ENCODE data around the gene RAPGEF4. TPM values are rescaled to one million over a fixed set of nuclear protein-coding genes. Genes with fewer than 3 reads are reported as not detected.

Gene RAPGEF4
- total and polyA plus RNA-seq, 7 donors, result 0.23 to 7.6 (median 4.2) TPM

DNA sequence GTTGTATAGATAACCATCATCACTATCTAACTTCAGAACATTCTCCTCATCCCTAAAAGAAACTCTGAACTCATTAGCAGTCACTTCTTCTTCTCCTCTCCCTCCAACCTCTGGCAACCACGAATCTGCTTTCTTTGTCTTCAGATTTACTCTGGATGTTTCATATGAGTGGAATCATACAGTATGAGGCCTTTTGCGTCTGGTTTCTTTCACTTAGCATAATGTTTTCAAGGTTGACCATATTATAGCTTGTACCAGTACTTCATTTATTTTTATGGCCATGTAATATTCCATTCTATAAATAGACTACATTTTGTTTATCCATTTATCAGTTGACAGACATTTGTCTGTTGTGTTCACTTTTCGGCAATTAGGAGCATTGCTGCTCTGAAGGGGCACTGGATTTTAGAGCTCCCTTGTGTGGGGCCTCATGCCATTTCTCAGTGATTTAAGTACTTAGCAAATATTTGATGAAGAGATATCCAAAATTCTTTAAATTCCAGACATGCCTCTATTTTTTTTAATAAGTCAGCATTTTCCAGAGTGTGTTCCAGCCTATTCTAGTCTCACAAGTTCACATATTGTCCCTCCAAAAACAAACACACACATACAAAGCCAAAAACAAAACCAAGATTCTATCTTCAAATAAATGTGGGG is 317.5 kb downstream of the RAPGEF4 start:
- no peak for DNase-seq
- Histone ChIP-seq H3K27me3 (no peaks in the 10 kb centered on the region), H3K36me3 (no peaks in the 10 kb centered on the region), H3K9me3 (no peaks in the 10 kb centered on the region), H3K4me1 (peaks cover 0 to 32% (median 25%) of the 10 kb centered on the region in 4 donors), H3K27ac (peak overlapping the region in 3 of 4 donors; percentile 25 to 60 (median 50)), H3K4me3 (no peak overlapping the region)
- intact Hi-C loops (cut with DNase I), result loop anchor here (10.0 kb wide), 1 partner anchor 498 kb away; the partner anchor contains the start of gene PDK1
- WGBS, 2 donors, result 84 to 89% methylated on average over 3 of the region's 3 CpGs
- TF ChIP-seq POLR2A (IDR thresholded peaks at IDR 0.05), result no peak
- TF ChIP-seq POLR2AphosphoS5 (IDR thresholded peaks at IDR 0.05), result peak in 3 of 4 donors; percentile 46 to 79 (median 70)
- TF ChIP-seq EP300 (IDR thresholded peaks at IDR 0.05), result peak in 1 of 4 donors; percentile 74
- TF ChIP-seq, protein P1, sequence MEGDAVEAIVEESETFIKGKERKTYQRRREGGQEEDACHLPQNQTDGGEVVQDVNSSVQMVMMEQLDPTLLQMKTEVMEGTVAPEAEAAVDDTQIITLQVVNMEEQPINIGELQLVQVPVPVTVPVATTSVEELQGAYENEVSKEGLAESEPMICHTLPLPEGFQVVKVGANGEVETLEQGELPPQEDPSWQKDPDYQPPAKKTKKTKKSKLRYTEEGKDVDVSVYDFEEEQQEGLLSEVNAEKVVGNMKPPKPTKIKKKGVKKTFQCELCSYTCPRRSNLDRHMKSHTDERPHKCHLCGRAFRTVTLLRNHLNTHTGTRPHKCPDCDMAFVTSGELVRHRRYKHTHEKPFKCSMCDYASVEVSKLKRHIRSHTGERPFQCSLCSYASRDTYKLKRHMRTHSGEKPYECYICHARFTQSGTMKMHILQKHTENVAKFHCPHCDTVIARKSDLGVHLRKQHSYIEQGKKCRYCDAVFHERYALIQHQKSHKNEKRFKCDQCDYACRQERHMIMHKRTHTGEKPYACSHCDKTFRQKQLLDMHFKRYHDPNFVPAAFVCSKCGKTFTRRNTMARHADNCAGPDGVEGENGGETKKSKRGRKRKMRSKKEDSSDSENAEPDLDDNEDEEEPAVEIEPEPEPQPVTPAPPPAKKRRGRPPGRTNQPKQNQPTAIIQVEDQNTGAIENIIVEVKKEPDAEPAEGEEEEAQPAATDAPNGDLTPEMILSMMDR (IDR thresholded peaks at IDR 0.05), result no peak

DNA sequence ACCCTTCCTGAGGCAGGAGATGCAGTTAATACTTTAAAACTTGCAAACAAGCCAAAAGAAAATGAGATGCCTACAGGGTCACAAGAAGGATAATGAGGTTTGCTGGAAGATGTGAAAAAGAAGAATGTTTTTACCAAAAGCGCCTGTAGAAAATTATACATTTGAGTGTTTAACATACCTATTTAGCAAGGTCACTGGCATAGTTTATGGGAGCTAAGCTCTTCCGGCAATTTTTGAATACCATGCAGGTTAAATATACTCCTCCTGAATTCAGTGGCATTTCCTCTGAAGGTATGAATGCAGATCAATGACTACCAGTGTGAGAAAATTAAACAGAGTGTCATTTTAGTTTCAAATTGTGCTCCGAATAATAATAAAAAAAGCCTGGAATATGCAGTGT is 318.8 kb downstream of the RAPGEF4 start:
- no peak overlapping the region for H3K27ac ChIP-seq
- H3K36me3 ChIP-seq, result no peaks in the 10 kb centered on the region
- H3K9me3 ChIP-seq, result no peaks in the 10 kb centered on the region
- 95% methylated on average over 3 of the region's 3 CpGs for WGBS, 2 donors
- intact Hi-C loops (cut with DNase I), result loop anchor here (10.0 kb wide), 1 partner anchor 500 kb away; the partner anchor contains the start of gene PDK1
- TF ChIP-seq, protein P1 (IDR thresholded peaks at IDR 0.05), result no peak
- TF ChIP-seq POLR2A (IDR thresholded peaks at IDR 0.05), result no peak
- no peak for TF ChIP-seq POLR2AphosphoS5 (IDR thresholded peaks at IDR 0.05)
- TF ChIP-seq EP300 (IDR thresholded peaks at IDR 0.05), result no peak
- H3K4me1 ChIP-seq, result peaks cover 0 to 19% (median 15%) of the 10 kb centered on the region in 4 donors
- DNase-seq, result no peak
- H3K4me3 ChIP-seq, result no peak overlapping the region
- no peaks in the 10 kb centered on the region for H3K27me3 ChIP-seq

DNA sequence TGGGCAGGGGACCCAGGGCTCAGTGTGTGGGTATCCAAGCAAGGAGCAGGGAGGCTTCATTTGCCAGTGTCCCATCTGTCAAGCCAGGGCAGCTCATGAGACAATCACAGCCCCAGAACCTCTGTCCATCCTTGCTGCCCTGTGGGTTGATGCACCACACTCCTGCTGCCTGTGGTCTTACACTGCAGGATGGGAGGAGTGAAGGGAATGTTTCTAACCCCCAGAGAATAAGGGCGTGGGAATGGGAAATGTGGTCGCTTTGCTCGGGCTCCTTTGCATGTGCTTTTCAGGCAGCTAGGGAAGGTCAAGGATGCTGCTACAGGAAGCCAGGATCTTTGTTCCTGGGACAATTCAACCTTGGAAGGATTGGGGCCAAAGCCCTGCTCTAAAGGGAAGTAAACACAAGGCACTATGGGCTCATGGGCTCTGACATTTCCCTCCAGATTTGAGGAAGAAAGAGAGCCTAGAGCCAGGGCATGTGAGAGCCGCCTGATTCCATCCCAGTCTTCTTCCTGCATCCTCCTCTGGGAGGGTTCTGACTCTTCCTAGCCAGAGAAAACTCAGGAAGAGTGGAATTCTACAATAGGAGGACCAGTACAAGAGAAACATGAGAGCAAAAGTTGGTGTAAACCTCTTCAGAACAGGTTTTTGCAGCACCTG is 321.2 kb downstream of the RAPGEF4 start:
- H3K9me3 ChIP-seq, result no peaks in the 10 kb centered on the region
- no peak for DNase-seq
- no peak overlapping the region for H3K27ac ChIP-seq
- 87 to 88% methylated on average over 4 of the region's 4 CpGs for WGBS, 2 donors
- no peaks in the 10 kb centered on the region for H3K4me1 ChIP-seq
- no peaks in the 10 kb centered on the region for H3K27me3 ChIP-seq
- no peaks in the 10 kb centered on the region for H3K36me3 ChIP-seq
- intact Hi-C loops (cut with DNase I), result loop anchor here (10.0 kb wide), 1 partner anchor 502 kb away; the partner anchor contains the start of gene PDK1
- no peak overlapping the region for H3K4me3 ChIP-seq
- TF ChIP-seq EP300 (IDR thresholded peaks at IDR 0.05), result no peak
- TF ChIP-seq POLR2A (IDR thresholded peaks at IDR 0.05), result no peak
- TF ChIP-seq, protein P1 (IDR thresholded peaks at IDR 0.05), result no peak
- no peak for TF ChIP-seq POLR2AphosphoS5 (IDR thresholded peaks at IDR 0.05)

DNA sequence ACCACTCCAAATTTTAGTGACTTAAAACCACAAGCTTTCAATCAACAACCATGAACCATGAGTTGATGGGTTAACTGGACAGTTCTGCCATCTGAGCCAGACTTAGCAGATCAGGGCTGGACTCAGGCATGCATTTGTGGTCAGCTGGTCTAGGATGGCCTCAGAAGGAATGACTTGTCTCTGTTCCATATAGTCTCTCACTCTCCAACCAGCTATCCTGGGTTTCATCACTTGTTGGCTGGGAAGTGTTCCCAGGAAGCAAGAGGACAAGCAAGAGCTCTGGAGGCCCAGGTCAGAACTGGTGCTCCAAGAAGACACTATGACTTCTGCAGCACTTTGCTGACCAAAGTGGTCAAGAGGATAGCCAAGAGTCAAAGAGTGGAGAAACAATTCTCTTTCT is 322.5 kb downstream of the RAPGEF4 start:
- intact Hi-C loops (cut with DNase I), result loop anchor here (10.0 kb wide), 1 partner anchor 503 kb away; the partner anchor contains the start of gene PDK1

More for the DNA sequence above, 322.5 kb downstream of the RAPGEF4 start:
- H3K27me3 ChIP-seq, result no peaks in the 10 kb centered on the region
- H3K4me1 ChIP-seq, result no peaks in the 10 kb centered on the region
- DNase-seq, result no peak
- H3K9me3 ChIP-seq, result no peaks in the 10 kb centered on the region
- no peak overlapping the region for H3K27ac ChIP-seq
- H3K36me3 ChIP-seq, result no peaks in the 10 kb centered on the region
- H3K4me3 ChIP-seq, result no peak overlapping the region
- TF ChIP-seq POLR2A (IDR thresholded peaks at IDR 0.05) (no peak), EP300 (IDR thresholded peaks at IDR 0.05) (no peak), POLR2AphosphoS5 (IDR thresholded peaks at IDR 0.05) (no peak)
- TF ChIP-seq, protein P1 (IDR thresholded peaks at IDR 0.05), result no peak

Measured in sigmoid colon (tissue), 7 donors.